HG02678 (cell line): Measurements from ENCODE around the gene CSPG4.
"Not testable (repeated sequence)": the region's sequence is repeated elsewhere in the genome, so short reads cannot be mapped to it uniquely, and the experiment has no call there.

Experiments used
- ATAC-seq: cut with Tn5 transposase; IDR thresholded peaks from one replicate; pipeline ENCODE4 v1.9.1; 2021; ENCODE audit warnings: mild to moderate bottlenecking, moderate library complexity; ENCODE audit not compliant: unreplicated experiment

Gene CSPG4

DNA sequence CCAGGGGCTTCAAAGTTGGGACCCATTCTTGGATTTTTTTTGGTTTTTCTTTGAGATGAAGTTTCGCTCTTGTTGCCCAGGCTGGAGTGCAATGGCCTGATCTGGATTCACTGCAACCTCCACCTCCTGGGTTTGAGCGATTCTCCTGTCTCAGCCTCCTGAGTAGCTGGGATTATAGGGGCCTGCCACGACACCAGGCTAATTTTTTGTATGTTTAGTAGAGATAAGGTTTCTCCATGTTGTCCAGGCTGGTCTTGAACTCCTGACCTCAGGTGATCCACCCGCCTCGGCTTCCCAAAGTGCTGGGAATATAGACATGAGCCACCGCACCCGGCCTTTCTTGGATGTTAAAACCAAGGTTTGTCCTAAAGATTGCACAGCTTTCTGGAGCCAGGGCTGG is 78.7 kb downstream of the CSPG4 start:
- ATAC-seq: not testable (repeated sequence)

DNA sequence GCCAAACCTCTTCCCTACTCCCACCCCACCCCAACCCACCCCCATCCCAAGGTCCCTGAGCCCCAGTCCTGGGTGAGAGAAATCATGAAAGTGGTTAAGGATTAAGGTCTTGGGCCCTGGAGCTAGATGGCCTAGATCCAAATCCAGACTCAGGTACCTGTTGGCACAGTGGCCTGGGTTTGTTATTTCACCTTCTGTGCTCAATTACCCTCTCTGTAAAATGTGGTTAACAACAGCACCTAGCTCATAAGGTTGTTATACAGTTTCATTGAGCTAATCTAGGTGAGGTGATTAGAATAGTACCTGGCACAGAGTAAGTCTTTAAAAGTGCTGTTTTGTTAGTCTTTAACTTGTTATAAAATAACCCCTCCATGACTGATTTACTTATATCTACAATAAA is 80.7 kb downstream of the CSPG4 start:
- ATAC-seq: no peak

DNA sequence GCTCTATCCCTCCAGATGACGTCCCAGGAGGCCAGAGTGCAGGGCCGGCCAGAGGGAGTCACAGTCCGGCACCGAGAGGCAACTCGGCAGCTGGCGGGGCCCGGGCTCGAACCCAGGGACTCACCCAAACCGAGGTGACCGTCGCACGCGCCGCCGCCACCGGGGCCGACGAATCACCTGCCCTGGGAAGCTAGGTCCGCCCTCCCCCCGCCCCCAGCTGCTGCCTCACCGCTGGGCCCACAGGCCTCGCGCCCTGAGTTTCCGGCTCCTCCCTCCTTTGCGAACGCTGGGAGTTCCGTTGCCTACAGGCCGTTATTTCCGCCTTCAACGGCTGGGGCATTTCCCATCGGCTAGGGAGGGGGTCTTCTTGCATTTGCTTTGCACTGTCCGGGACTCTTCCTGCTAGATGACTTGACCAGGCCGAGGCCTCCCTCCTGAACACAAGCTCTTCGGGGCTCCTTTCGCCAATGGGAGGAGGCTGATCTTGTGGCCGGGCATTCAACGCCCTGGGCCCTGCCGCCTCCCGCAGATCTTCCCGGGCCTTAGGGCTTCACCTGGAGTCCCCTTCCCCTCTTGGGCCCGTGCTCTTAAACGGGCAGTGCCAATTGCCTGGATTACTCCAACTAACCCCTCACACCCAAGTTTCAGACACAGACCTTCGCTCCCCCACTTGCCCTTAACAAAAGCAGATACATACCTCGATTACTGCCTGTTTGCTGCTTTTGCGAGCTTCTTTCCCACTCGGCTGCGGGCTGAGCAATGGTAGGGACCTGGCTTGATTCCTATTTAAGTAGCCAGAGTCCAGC is 86.9 kb downstream of the CSPG4 start, which contains the start of gene SNUPN:
TSS of gene SNUPN (minus strand) at position 184 of the 806 bp plus-strand sequence. CDS start 4,674 bp downstream, outside the sequence.
- peak; percentile 83 for ATAC-seq
